HEK293T (cell line): ENCODE data around the gene C2orf76.

Source experiments
- CTCF ChIA-PET: fragments of 350-600 bp; formaldehyde crosslinking; extraction: SDS; loops from one replicate; lab custom pipeline; 2021; ENCODE audit warnings: antibody characterized with exemption, inconsistent platforms; lab: Yijun Ruan, JAX
- POLR2A ChIA-PET: fragments of 350-600 bp; formaldehyde crosslinking; extraction: SDS; loops from one replicate; lab custom pipeline; 2020; ENCODE audit warnings: antibody characterized with exemption, inconsistent platforms; lab: Yijun Ruan, JAX
- DNase-seq: peaks from one replicate; pipeline ENCODE4 v3.0.0; 2012; ENCODE audit warnings: mixed read lengths; ENCODE audit errors: extremely low spot score
- ARNT ChIP-seq: fragments of 450-650 bp; IDR thresholded peaks from 2 replicates; pipeline ENCODE4 v1.6.1; 2017; ENCODE audit warnings: mild to moderate bottlenecking
- BHLHE40 ChIP-seq: fragments of 450-650 bp; IDR thresholded peaks from 2 replicates; pipeline ENCODE4 v1.6.1; 2016; ENCODE audit warnings: mild to moderate bottlenecking, moderate library complexity, borderline replicate concordance
- CTBP1 ChIP-seq: fragments of 450-650 bp; IDR thresholded peaks from 2 replicates; pipeline ENCODE4 v1.6.1; 2016; ENCODE audit warnings: borderline replicate concordance
- ELF4 ChIP-seq: fragments of 450-650 bp; IDR thresholded peaks from 2 replicates; pipeline ENCODE4 v1.6.1; 2017; ENCODE audit warnings: antibody characterized with exemption
- FOXA1 ChIP-seq: fragments of 450-650 bp; IDR thresholded peaks from 2 replicates; pipeline ENCODE4 v1.6.1; 2016; ENCODE audit warnings: mild to moderate bottlenecking
- FOXK2 ChIP-seq: fragments of 450-650 bp; IDR thresholded peaks from 2 replicates; pipeline ENCODE4 v1.6.1; 2016; ENCODE audit warnings: mild to moderate bottlenecking
- FOXM1 ChIP-seq: fragments of 450-650 bp; IDR thresholded peaks from 2 replicates; pipeline ENCODE4 v1.6.1; 2017; ENCODE audit warnings: mild to moderate bottlenecking, borderline replicate concordance
- HDGF ChIP-seq: fragments of 450-650 bp; IDR thresholded peaks from 2 replicates; pipeline ENCODE4 v1.6.1; 2017; ENCODE audit warnings: antibody characterized with exemption, borderline replicate concordance
- L3MBTL2 ChIP-seq: fragments of 450-650 bp; conservative IDR thresholded peaks from 2 replicates; pipeline ENCODE4 v1.6.1; 2016; ENCODE audit warnings: mild to moderate bottlenecking
- LEF1 ChIP-seq: fragments of 450-650 bp; IDR thresholded peaks from 2 replicates; pipeline ENCODE4 v1.6.1; 2017; ENCODE audit warnings: mild to moderate bottlenecking, borderline replicate concordance
- NFRKB ChIP-seq: fragments of 450-650 bp; IDR thresholded peaks from 2 replicates; pipeline ENCODE4 v1.6.1; 2016; ENCODE audit warnings: mild to moderate bottlenecking, moderate library complexity
- PKNOX1 ChIP-seq: fragments of 450-650 bp; IDR thresholded peaks from 2 replicates; pipeline ENCODE4 v1.6.1; 2016
- SP1 ChIP-seq: fragments of 450-650 bp; IDR thresholded peaks from 2 replicates; pipeline ENCODE4 v1.6.1; 2017
- SUZ12 ChIP-seq: fragments of 450-650 bp; IDR thresholded peaks from 2 replicates; pipeline ENCODE4 v1.6.1; 2016; ENCODE audit warnings: mild to moderate bottlenecking
- TARDBP ChIP-seq: fragments of 450-650 bp; IDR thresholded peaks from 2 replicates; pipeline ENCODE4 v1.6.1; 2016
- ZNF384 ChIP-seq: fragments of 450-650 bp; IDR thresholded peaks from 2 replicates; pipeline ENCODE4 v1.6.1; 2016

C2orf76 gene

GRCh38 chr2:119306196-119306590 lies 60.4 kb downstream of the C2orf76 start:
- no peak for DNase-seq
- ChIA-PET CTCF (no interaction called here), POLR2A (no interaction called here)
- TF ChIP-seq TARDBP (no peak), FOXM1 (no peak), PKNOX1 (no peak), CTBP1 (no peak), L3MBTL2 (no peak)

GRCh38 chr2:119305497-119306195 lies 61.0 kb downstream of the C2orf76 start:
- TF ChIP-seq FOXK2 (no peak), TARDBP (no peak), LEF1 (no peak), HDGF (no peak), SUZ12 (no peak), PKNOX1 (peak; percentile 88), FOXA1 (no peak), L3MBTL2 (0 out of 2 replicates have a peak, but pooled peaks have one; percentile 13), ELF4 (no peak), ARNT (no peak), CTBP1 (no peak)
- DNase-seq = no peak
- CTCF ChIA-PET = no interaction called here
- POLR2A ChIA-PET = no interaction called here

GRCh38 chr2:119304847-119305246 lies 61.8 kb downstream of the C2orf76 start:
- ChIA-PET POLR2A (no interaction called here), CTCF (interaction anchor here (1.0 kb wide), 1 partner anchor 12 kb away, joined by 3 read pairs; no protein-coding TSS in a partner anchor)

DNA sequence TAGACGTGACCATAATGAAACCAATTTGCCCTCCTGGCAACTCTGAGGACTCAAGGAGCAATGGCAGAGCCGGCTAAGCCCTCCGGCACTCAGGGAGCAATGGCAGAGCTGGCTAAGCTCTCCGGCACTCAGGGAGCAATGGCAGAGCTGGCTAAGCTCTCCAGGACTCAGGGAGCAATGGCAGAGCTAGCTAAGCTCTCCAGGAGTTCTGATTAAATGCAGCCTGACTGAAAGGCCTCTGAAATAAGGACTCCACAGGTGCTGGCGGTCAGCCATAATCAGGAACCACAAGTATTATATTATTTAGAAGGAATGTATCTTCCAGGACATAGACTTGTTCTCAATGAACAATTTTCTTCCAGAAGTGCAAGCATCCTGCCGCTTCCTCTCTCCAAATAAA lies 65.2 kb downstream of the C2orf76 start:
- DNase-seq = no peak
- ChIA-PET CTCF (interaction anchor here (0.6 to 1.1 kb wide), 2 partner anchors 11 to 988 kb away, joined by 3 read pairs; no protein-coding TSS in a partner anchor), POLR2A (no interaction called here)
- TF ChIP-seq TARDBP = no peak
- no peak for TF ChIP-seq L3MBTL2
- no peak for TF ChIP-seq LEF1
- no peak for TF ChIP-seq ZNF384
- TF ChIP-seq PKNOX1 = no peak
- TF ChIP-seq SP1 = no peak
- no peak for TF ChIP-seq ARNT
- no peak for TF ChIP-seq SUZ12
- no peak for TF ChIP-seq ELF4
- TF ChIP-seq CTBP1 = no peak
- no peak for TF ChIP-seq FOXA1
- no peak for TF ChIP-seq HDGF
- TF ChIP-seq NFRKB = no peak
- TF ChIP-seq BHLHE40 = no peak

More at GRCh38 chr2:119304847-119305246, 61.8 kb downstream of the C2orf76 start:
- no peak for DNase-seq
- no peak for TF ChIP-seq ELF4
- no peak for TF ChIP-seq PKNOX1
- TF ChIP-seq HDGF = no peak
- TF ChIP-seq LEF1 = no peak
- TF ChIP-seq NFRKB = no peak
- TF ChIP-seq CTBP1 = no peak
- TF ChIP-seq ARNT = no peak
- no peak for TF ChIP-seq L3MBTL2
- no peak for TF ChIP-seq FOXA1
- no peak for TF ChIP-seq BHLHE40
- TF ChIP-seq FOXK2 = no peak
- no peak for TF ChIP-seq FOXM1
- TF ChIP-seq SUZ12 = no peak
- TF ChIP-seq ZNF384 = no peak
- TF ChIP-seq SP1 = no peak
- TF ChIP-seq TARDBP = no peak

DNA sequence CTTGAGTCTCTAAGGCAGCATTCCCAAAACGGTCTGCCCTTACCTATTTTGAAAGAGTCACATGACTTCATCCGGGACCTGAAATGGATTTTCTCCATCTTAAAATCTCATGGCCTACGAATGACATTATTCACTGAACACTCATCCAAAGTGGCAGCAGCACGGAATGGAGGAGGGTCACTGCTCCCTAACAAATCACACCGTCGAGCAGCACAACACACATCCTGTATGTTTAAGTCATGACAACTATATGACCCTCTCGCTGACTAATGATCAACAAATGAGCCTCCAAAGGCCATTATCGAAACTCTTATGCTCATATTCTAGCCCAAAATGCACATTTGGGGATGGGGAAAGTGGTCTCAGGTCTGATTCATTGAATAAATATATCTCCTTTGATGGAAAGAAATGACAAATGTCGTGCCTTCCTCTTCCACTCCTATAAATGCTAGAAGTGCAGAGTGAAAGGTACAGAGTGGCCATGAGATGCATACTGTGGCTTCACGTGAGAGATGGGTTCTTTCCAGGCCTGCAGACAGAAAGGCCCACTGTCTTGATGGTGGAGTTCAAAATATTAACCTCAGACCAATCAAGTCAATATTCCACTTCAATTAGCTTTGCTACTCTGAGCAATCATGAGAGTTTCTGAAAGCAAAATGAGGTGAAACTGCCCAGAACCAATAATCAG lies 70.8 kb downstream of the C2orf76 start:
- CTCF ChIA-PET = no interaction called here
- POLR2A ChIA-PET = no interaction called here
- TF ChIP-seq L3MBTL2 (no peak), ARNT (no peak), TARDBP (no peak), ZNF384 (no peak), LEF1 (no peak), PKNOX1 (no peak), SUZ12 (no peak), BHLHE40 (no peak), NFRKB (no peak), SP1 (no peak), HDGF (no peak)
- no peak for DNase-seq
